Activated naive CD4-positive, alpha-beta T cell treated with anti-CD3 and anti-CD28 coated beads, Interleukin-2, amount 10 ng/mL, durations not matched to agents 7 days and 5 days (primary cell): ENCODE data around the gene MSI2.

Experiments used
- CTCF ChIA-PET: fragments of 350-600 bp; sonication (Branson Sonifier 250); formaldehyde crosslinking; loops from one replicate; lab custom pipeline; 2021; ENCODE audit warnings: antibody characterized with exemption; lab: Charles Lee
- DNase-seq: peaks from one replicate; pipeline ENCODE4 v3.0.0-alpha.2; 2020
- H3K27ac Mint-ChIP-seq: one replicate; pipeline ENCODE4 v1.8.0; 2021; ENCODE audit warnings: mild to moderate bottlenecking, moderate library complexity, mixed read lengths
- H3K27me3 Mint-ChIP-seq: one replicate; pipeline ENCODE4 v1.8.0; 2021; ENCODE audit warnings: mild to moderate bottlenecking, mixed read lengths
- H3K36me3 Mint-ChIP-seq: one replicate; pipeline ENCODE4 v1.8.0; 2021; ENCODE audit warnings: mixed read lengths
- H3K4me1 Mint-ChIP-seq: one replicate; pipeline ENCODE4 v1.8.0; 2021; ENCODE audit warnings: mixed read lengths
- H3K4me3 Mint-ChIP-seq: one replicate; pipeline ENCODE4 v1.8.0; 2021; ENCODE audit warnings: mild to moderate bottlenecking, moderate library complexity, mixed read lengths
- H3K9me3 Mint-ChIP-seq: one replicate; pipeline ENCODE4 v1.8.0; 2021; ENCODE audit warnings: mixed read lengths

MSI2 gene

GRCh38 chr17:57522042-57523005 is 266.0 kb downstream of the MSI2 start:
- DNase-seq = no peak
- H3K27me3 Mint-ChIP-seq = no peaks in the 10 kb centered on the region
- no peak overlapping the region for H3K27ac Mint-ChIP-seq
- H3K36me3 Mint-ChIP-seq = peaks cover 5% of the 10 kb centered on the region
- H3K4me3 Mint-ChIP-seq = no peak overlapping the region
- peaks cover 8% of the 10 kb centered on the region for H3K4me1 Mint-ChIP-seq
- CTCF ChIA-PET = interaction anchor here (0.7 to 1.3 kb wide), 2 partner anchors 13 to 30 kb away, joined by 3 read pairs; no protein-coding TSS in a partner anchor
- no peaks in the 10 kb centered on the region for H3K9me3 Mint-ChIP-seq

- DNase-seq = no peak
- H3K36me3 Mint-ChIP-seq = peaks cover 5% of the 10 kb centered on the region
- no peaks in the 10 kb centered on the region for H3K27me3 Mint-ChIP-seq
- no peak overlapping the region for H3K4me3 Mint-ChIP-seq
- peaks cover 8% of the 10 kb centered on the region for H3K4me1 Mint-ChIP-seq
- peak overlapping the region; percentile 10 for H3K27ac Mint-ChIP-seq
- CTCF ChIA-PET = no interaction called here
- H3K9me3 Mint-ChIP-seq = no peaks in the 10 kb centered on the region
Measured at GRCh38 chr17:57523926-57524632, 267.8 kb downstream of the MSI2 start.

GRCh38 chr17:57524839-57525568 is 268.7 kb downstream of the MSI2 start:
- Mint-ChIP-seq H3K4me1 (peaks cover 14% of the 10 kb centered on the region), H3K36me3 (peaks cover 6% of the 10 kb centered on the region), H3K27ac (no peak overlapping the region), H3K27me3 (no peaks in the 10 kb centered on the region), H3K9me3 (no peaks in the 10 kb centered on the region), H3K4me3 (no peak overlapping the region)
- no peak for DNase-seq
- CTCF ChIA-PET = no interaction called here

GRCh38 chr17:57527221-57528057 is 271.1 kb downstream of the MSI2 start:
- CTCF ChIA-PET = interaction anchor here (1.0 to 1.3 kb wide), 2 partner anchors 284 kb away, joined by 3 read pairs; no protein-coding TSS in a partner anchor
- peaks cover 8% of the 10 kb centered on the region for H3K36me3 Mint-ChIP-seq
- H3K4me1 Mint-ChIP-seq = peaks cover 33% of the 10 kb centered on the region
- no peaks in the 10 kb centered on the region for H3K27me3 Mint-ChIP-seq
- H3K27ac Mint-ChIP-seq = no peak overlapping the region
- no peak overlapping the region for H3K4me3 Mint-ChIP-seq
- DNase-seq = no peak
- H3K9me3 Mint-ChIP-seq = no peaks in the 10 kb centered on the region

GRCh38 chr17:57528058-57528451 is 271.7 kb downstream of the MSI2 start:
- Mint-ChIP-seq H3K27me3 (no peaks in the 10 kb centered on the region), H3K4me3 (no peak overlapping the region), H3K9me3 (no peaks in the 10 kb centered on the region), H3K27ac (no peak overlapping the region), H3K4me1 (peaks cover 33% of the 10 kb centered on the region), H3K36me3 (peaks cover 8% of the 10 kb centered on the region)
- CTCF ChIA-PET = interaction anchor here (1.3 kb wide), 1 partner anchor 285 kb away, joined by 3 read pairs; no protein-coding TSS in a partner anchor
- no peak for DNase-seq

GRCh38 chr17:57530026-57530425 is 273.7 kb downstream of the MSI2 start:
- H3K4me3 Mint-ChIP-seq = no peak overlapping the region
- peaks cover 3% of the 10 kb centered on the region for H3K36me3 Mint-ChIP-seq
- peaks cover 26% of the 10 kb centered on the region for H3K4me1 Mint-ChIP-seq
- CTCF ChIA-PET = interaction anchor here (0.8 kb wide), 1 partner anchor 142 kb away, joined by 3 read pairs; no protein-coding TSS in a partner anchor
- H3K27ac Mint-ChIP-seq = no peak overlapping the region
- H3K9me3 Mint-ChIP-seq = no peaks in the 10 kb centered on the region
- H3K27me3 Mint-ChIP-seq = no peaks in the 10 kb centered on the region
- DNase-seq = no peak

- H3K36me3 Mint-ChIP-seq = peaks cover 3% of the 10 kb centered on the region
Measured at GRCh38 chr17:57530508-57530907, 274.2 kb downstream of the MSI2 start.

GRCh38 chr17:57531078-57531477 is 274.8 kb downstream of the MSI2 start:
- Mint-ChIP-seq H3K27me3 (no peaks in the 10 kb centered on the region), H3K36me3 (peaks cover 3% of the 10 kb centered on the region), H3K4me3 (no peak overlapping the region), H3K27ac (no peak overlapping the region), H3K4me1 (peaks cover 26% of the 10 kb centered on the region), H3K9me3 (no peaks in the 10 kb centered on the region)
- DNase-seq = no peak
- CTCF ChIA-PET = interaction anchor here (1.4 kb wide), 1 partner anchor 288 kb away, joined by 3 read pairs; no protein-coding TSS in a partner anchor

More at GRCh38 chr17:57530508-57530907, 274.2 kb downstream of the MSI2 start:
- no peaks in the 10 kb centered on the region for H3K27me3 Mint-ChIP-seq
- no peak overlapping the region for H3K4me3 Mint-ChIP-seq
- CTCF ChIA-PET = interaction anchor here (0.8 to 1.4 kb wide), 2 partner anchors 142 to 287 kb away, joined by 3 read pairs; no protein-coding TSS in a partner anchor
- H3K9me3 Mint-ChIP-seq = no peaks in the 10 kb centered on the region
- no peak for DNase-seq
- H3K27ac Mint-ChIP-seq = peak overlapping the region; percentile 16
- H3K4me1 Mint-ChIP-seq = peaks cover 26% of the 10 kb centered on the region

- peaks cover 3% of the 10 kb centered on the region for H3K36me3 Mint-ChIP-seq
- H3K4me3 Mint-ChIP-seq = no peak overlapping the region
- CTCF ChIA-PET = interaction anchor here (1.4 kb wide), 1 partner anchor 289 kb away, joined by 3 read pairs; no protein-coding TSS in a partner anchor
- no peak for DNase-seq
- H3K27me3 Mint-ChIP-seq = no peaks in the 10 kb centered on the region
- peaks cover 27% of the 10 kb centered on the region for H3K4me1 Mint-ChIP-seq
- H3K27ac Mint-ChIP-seq = no peak overlapping the region
- H3K9me3 Mint-ChIP-seq = no peaks in the 10 kb centered on the region
Measured at GRCh38 chr17:57531648-57532504, 275.6 kb downstream of the MSI2 start.

- Mint-ChIP-seq H3K27me3 (no peaks in the 10 kb centered on the region), H3K36me3 (peaks cover 3% of the 10 kb centered on the region), H3K27ac (no peak overlapping the region), H3K4me1 (peaks cover 32% of the 10 kb centered on the region), H3K4me3 (no peak overlapping the region), H3K9me3 (no peaks in the 10 kb centered on the region)
- CTCF ChIA-PET = no interaction called here
- DNase-seq = no peak
Measured at GRCh38 chr17:57532556-57532955, 276.2 kb downstream of the MSI2 start.

GRCh38 chr17:57532966-57533365 is 276.6 kb downstream of the MSI2 start:
- Mint-ChIP-seq H3K27me3 (no peaks in the 10 kb centered on the region), H3K27ac (no peak overlapping the region), H3K4me3 (no peak overlapping the region), H3K9me3 (no peaks in the 10 kb centered on the region), H3K4me1 (peaks cover 36% of the 10 kb centered on the region), H3K36me3 (peaks cover 3% of the 10 kb centered on the region)
- no peak for DNase-seq
- CTCF ChIA-PET = no interaction called here

- no peak for DNase-seq
- H3K27me3 Mint-ChIP-seq = no peaks in the 10 kb centered on the region
- peaks cover 3% of the 10 kb centered on the region for H3K36me3 Mint-ChIP-seq
- CTCF ChIA-PET = no interaction called here
- H3K4me1 Mint-ChIP-seq = peaks cover 45% of the 10 kb centered on the region
- H3K27ac Mint-ChIP-seq = no peak overlapping the region
- H3K4me3 Mint-ChIP-seq = no peak overlapping the region
- no peaks in the 10 kb centered on the region for H3K9me3 Mint-ChIP-seq
Measured at GRCh38 chr17:57533684-57534305, 277.5 kb downstream of the MSI2 start.
